ENCODE data around the gene SHC2.
"Not testable (repeated sequence)": the region's sequence is repeated elsewhere in the genome, so short reads cannot be mapped to it uniquely, and the experiment has no call there.

The SHC2 gene

GRCh38 chr19:422213-422916 lies 38.5 kb downstream of the SHC2 start:
- no peak for DNase-seq

GRCh38 chr19:419721-420515 lies 40.9 kb downstream of the SHC2 start:
- DNase-seq = no peak

GRCh38 chr19:418761-419671 lies 41.8 kb downstream of the SHC2 start:
- no peak for DNase-seq

GRCh38 chr19:416416-416815 lies 44.4 kb downstream of the SHC2 start:
- no peak for DNase-seq

- no peak for DNase-seq
Measured at GRCh38 chr19:415292-415691, 45.5 kb downstream of the SHC2 start.

- no peak for DNase-seq
Measured at GRCh38 chr19:413756-414420, 46.9 kb downstream of the SHC2 start.

- no peak for DNase-seq
Measured at GRCh38 chr19:412356-413355, 48.2 kb downstream of the SHC2 start.

GRCh38 chr19:411723-412355 lies 49.0 kb downstream of the SHC2 start:
- DNase-seq = no peak

GRCh38 chr19:411121-411722 lies 49.6 kb downstream of the SHC2 start:
- DNase-seq = not testable (repeated sequence)

- no peak for DNase-seq
Measured at GRCh38 chr19:410243-410781, 50.5 kb downstream of the SHC2 start.

GRCh38 chr19:409516-410242 lies 51.2 kb downstream of the SHC2 start:
- no peak for DNase-seq

GRCh38 chr19:408902-409515 lies 51.8 kb downstream of the SHC2 start, which contains the start of gene C2CD4C:
TSS of gene C2CD4C (minus strand) at chr19:409147. CDS start at chr19:408361, 786 bp downstream.
- no peak for DNase-seq

- DNase-seq = no peak
Measured at GRCh38 chr19:408441-408901, 52.4 kb downstream of the SHC2 start.

- no peak for DNase-seq
Measured at GRCh38 chr19:407511-408440, 53.1 kb downstream of the SHC2 start.

- no peak for DNase-seq
Measured at GRCh38 chr19:406971-407510, 53.8 kb downstream of the SHC2 start.

GRCh38 chr19:406135-406781 lies 54.6 kb downstream of the SHC2 start:
- DNase-seq = no peak
